WI38 (cell line): ENCODE results near the gene ZNF280B.
"Not testable (repeated sequence)": the region's sequence is repeated elsewhere in the genome, so short reads cannot be mapped to it uniquely, and the experiment has no call there.

ENCODE experiments used
- H3K4me3 ChIP-seq: 2 replicates; pipeline ENCODE4 v1.5.1; 2011; ENCODE audit warnings: low read depth, mild to moderate bottlenecking, control low read depth, low read length
- TF ChIP-seq, protein P1 (sequence below): IDR thresholded peaks from 2 replicates; pipeline ENCODE4 v1.5.1; 2012; ENCODE audit warnings: low read depth, mild to moderate bottlenecking, control low read depth, low read length

ZNF280B gene

DNA sequence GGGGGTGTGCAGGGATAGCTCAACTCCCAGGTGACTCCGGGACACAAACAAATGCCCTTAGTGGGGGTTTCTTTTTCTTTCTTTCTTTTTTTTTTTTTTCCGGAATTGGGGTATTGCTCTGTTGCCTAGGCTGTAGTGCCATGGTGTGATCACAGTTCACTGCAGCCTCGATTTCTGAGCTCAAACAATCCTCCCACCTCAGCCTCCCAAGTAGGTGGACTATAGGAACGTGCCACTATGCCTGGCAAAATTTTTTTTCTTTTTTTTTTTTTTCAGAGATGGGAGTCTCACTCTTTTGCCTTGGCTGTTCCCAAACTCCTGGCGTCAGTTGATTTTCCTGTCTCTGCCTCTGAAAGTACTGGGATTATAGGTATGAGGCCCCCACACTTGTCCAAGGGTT, 25.3 kb upstream of the ZNF280B start:
- TF ChIP-seq, protein P1, sequence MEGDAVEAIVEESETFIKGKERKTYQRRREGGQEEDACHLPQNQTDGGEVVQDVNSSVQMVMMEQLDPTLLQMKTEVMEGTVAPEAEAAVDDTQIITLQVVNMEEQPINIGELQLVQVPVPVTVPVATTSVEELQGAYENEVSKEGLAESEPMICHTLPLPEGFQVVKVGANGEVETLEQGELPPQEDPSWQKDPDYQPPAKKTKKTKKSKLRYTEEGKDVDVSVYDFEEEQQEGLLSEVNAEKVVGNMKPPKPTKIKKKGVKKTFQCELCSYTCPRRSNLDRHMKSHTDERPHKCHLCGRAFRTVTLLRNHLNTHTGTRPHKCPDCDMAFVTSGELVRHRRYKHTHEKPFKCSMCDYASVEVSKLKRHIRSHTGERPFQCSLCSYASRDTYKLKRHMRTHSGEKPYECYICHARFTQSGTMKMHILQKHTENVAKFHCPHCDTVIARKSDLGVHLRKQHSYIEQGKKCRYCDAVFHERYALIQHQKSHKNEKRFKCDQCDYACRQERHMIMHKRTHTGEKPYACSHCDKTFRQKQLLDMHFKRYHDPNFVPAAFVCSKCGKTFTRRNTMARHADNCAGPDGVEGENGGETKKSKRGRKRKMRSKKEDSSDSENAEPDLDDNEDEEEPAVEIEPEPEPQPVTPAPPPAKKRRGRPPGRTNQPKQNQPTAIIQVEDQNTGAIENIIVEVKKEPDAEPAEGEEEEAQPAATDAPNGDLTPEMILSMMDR: no peak
- H3K4me3 ChIP-seq: no peak overlapping the region

DNA sequence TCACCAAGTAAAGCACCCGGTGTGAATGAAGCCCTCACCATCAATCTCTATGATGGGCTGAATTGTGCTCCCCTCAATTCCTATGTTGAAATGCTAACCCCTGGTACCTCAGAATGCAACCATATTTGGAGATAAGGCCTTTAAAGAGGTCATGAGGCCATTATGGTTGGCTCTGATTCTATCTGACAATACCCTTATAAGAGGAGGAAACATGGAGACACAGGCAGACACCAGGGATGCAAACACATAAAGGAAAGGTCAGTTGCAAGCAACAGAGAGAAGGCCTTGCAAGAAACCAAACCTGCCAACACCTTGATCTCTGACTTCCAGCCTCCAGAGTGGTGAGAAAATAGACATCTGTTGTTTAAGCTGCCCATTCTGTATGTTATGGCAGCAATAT, 24.9 kb upstream of the ZNF280B start:
- TF ChIP-seq, protein P1: no peak
- no peak overlapping the region for H3K4me3 ChIP-seq

DNA sequence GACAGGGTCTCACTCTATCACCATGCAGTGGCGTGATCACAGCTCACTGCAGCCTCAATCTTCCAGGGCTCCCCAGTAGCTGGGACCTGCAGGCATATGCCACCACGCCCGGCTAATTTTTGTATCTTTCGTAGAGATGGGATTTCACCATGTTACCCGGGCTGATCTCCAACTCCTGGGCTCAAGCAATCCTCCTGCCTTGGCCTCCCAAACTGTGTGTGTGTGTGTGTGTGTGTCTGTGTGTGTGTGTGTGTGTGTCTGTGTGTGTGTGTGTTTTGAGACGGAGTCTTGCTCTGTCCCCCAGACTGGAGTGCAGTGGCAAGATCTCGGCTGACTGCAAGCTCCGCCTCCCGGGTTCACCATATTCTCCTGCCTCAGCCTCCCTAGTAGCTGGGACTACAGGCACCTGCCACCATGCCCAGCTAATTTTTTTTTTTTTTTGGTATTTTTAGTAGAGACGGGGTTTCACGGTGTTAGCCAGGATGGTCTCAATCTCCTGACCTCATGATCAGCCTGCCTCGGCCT, 24.1 kb upstream of the ZNF280B start:
- H3K4me3 ChIP-seq: not testable (repeated sequence)

DNA sequence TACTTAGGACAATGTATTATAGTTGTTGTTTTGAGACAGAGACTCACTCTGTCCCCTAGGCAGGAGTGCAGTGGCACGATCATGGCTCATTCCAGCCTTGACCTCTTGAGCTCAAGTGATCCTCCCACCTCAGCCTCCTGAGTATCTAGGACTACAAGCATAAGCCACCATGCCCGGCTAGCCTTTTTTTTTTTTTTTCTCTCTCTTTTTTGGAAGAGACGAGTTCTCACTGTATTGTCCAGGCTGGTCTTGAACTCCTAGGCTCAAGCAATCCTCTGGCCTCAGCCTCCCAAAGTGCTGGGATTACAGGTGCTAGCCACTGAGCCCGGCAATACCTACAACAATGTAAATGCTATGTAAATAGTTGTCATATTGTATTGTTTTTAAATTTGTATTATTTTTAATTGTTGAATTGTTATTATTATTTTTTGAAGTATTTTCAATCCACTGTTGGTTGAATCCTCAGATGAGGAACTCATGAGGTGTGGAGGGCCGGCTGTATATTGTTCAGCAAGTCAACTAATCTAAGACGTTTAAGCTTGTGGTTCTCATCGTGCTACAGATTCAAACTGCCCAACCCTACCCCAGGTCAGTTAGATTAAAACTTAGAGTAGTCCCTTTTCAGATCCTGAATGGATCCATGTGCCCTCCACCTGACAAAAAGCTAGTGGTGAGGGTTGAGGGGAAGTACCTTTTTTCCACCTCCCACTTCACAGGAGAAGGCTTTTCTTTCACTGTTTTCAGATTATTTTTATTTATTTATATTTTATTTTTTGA, 23.4 kb upstream of the ZNF280B start:
- H3K4me3 ChIP-seq: no peak overlapping the region
- TF ChIP-seq, protein P1: no peak

DNA sequence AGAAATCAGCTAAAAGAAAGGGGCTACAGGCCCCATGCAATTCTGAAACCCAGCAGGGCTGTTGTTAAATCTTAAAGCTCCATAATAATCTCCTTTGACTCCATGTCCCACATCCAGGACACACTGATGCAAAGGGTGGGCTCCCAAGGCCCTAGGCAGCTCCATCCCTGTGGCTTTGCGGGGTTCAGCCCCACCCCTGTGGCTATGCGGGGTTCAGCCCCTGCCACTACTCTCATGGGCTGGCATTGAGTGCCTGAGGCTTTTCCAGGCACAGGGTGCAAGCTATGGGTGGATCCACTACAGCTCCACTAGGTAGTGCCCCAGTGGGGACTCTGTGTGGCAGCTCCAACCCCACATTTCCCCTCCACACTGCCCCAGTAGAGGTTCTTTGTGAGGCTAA, 20.2 kb upstream of the ZNF280B start:
- no peak overlapping the region for H3K4me3 ChIP-seq
- TF ChIP-seq, protein P1: no peak

DNA sequence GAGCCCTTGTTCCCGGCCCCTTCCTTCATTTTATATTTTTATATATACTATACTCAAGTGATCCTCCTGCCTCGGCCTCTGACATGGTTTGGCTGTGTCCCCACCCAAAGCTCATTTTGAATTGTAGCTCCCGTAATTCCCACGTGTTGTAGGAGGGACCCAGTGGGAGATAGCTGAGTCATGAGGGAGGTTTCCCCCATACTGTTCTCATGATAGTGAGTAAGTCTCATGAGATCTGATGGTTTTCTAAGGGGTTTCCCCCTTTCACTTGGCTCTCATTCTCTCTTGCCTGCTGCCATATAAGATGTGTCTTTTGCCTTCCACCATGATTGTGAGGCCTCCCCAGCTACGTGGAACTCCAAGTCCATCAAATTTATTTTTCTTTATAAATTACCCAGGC, 18.8 kb upstream of the ZNF280B start:
- TF ChIP-seq, protein P1: no peak
- no peak overlapping the region for H3K4me3 ChIP-seq

DNA sequence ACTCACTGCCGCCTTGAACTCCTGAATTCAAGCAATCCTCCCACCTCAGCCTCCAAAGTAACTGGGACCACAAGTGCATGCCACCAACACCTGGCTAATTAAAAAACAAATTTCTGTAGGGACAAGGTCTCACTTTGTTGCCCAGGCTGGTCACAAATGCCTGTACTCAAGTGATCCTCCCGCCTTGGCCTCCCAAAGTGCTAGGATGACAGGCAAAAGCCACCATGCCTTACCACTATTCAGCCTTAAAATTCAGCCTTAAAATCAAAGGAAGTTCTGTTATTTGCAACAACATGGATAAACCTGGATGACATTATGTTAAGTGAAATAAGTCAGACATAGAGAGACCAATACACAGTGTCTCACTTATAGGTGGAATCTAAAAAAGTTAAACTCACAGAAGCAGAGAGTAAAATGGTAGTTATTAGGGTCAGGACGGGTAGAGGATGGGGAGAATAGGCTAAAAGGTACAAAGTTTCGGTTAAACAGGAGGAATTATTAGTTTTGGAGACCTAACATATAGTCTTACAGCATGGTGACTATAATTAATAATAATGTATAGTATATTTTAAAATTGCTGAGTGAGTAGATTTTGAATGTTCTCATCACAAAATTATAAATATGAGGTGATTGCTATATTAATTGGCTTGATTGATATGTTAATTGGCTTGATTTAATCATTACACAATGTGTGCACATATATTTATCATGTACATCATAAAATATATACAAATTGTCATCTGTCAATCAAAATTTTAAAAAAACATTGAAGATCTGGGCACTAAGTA, 17.8 kb upstream of the ZNF280B start:
- TF ChIP-seq, protein P1: no peak

More for the DNA sequence above, 17.8 kb upstream of the ZNF280B start:
- no peak overlapping the region for H3K4me3 ChIP-seq
